ENCODE measurements around the gene LRP1.
"Not testable (repeated sequence)": the region's sequence is repeated elsewhere in the genome, so short reads cannot be mapped to it uniquely, and the experiment has no call there.

Gene LRP1

DNA sequence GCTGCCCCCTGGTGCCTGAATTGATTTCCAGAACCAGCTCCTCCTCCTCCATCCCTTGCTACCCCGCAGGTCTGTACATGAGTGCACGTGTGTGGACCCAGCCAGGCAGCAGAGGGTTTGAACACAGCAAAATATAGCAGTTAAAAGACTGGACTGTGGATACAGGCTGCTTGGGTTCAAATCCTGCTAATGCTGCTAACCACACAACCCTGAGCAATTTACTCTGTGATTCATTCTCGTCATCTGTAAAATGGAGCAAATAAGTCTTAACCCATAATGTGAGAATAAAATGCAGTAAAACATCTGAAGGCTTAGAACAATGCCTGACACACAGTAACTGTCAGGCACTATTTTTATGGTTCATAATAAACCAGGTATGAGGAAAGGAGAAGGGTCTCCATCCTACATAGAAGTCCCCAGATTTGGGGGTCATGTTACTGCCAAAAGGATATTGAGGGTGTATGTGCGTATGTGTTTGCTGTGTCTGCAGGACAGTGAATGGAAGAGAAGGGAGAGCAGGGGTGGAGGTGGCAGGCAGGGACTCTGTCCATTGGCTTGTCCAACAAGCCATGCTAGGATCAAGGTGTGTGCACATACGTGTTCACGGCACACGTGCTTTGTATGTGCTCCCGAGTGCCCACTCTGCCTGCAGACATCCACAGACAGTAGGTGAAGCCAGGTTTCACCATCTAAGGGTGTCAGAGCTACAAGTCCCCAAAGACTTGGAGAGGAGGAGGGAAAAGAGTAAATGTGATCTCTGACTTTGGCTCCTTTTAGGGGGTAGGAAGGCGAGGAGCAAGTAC lies 15.6 kb upstream of the LRP1 start:
- DNase-seq, result no peak

DNA sequence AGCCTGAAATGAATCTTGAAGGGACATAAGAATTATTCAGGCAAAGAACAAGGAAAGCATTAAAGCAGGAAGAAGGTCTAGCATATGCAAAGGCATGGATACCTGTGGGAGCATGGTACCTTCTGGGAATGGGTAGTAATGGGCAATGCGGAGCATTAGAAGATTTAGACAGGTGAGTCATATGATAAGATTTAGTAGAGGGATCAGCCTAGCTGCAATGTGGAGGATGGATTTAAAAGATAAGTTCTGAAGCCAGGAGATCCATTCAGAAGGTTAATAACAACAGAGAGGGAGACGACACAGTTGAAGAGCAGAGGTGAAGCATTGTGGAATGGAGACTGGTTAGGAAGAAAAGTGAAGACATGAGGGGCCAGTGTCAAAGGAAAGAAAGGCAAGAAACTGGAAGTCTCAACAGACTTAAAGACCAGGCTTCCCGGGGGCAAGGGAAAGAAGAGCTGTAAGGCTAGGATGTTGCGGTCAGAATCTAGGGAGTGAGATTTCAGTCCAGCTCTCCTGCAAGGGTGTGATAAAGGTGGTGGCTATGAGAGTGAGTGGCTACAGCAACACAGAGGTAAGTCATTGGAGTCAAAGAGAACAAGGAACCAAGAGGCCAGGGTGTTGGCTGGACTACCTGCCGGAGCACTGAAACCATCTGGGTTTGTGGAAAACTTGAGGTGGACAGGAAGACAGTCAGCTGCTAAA lies 11.6 kb upstream of the LRP1 start:
- no peak for DNase-seq

DNA sequence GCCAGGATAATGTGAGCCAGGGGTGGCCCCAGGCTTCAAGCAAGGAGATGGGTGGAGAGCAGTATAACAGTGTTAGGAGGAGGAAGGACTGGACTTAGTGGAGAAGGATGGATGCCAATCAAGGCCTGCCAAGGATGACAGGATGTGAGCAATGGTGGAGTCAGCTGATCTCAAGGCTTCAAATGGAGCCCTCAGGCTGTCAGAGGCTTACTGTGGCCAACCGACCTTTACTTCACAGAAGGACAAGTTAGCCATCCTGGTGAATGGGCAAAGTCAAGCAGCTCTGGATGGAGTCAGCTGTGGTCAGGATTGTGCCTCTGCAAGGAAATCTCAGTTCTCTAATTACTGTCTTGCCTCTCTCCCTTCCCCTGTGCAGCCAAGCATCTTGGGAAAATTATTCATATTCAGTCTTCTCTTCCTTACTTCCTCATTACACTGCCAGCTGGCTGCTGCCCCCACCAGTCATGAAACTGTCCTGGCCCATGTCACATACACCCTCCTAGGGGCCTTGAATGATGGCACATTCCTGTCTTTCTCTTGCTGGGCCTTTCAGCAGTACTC lies 9.5 kb upstream of the LRP1 start:
- DNase-seq, result no peak

DNA sequence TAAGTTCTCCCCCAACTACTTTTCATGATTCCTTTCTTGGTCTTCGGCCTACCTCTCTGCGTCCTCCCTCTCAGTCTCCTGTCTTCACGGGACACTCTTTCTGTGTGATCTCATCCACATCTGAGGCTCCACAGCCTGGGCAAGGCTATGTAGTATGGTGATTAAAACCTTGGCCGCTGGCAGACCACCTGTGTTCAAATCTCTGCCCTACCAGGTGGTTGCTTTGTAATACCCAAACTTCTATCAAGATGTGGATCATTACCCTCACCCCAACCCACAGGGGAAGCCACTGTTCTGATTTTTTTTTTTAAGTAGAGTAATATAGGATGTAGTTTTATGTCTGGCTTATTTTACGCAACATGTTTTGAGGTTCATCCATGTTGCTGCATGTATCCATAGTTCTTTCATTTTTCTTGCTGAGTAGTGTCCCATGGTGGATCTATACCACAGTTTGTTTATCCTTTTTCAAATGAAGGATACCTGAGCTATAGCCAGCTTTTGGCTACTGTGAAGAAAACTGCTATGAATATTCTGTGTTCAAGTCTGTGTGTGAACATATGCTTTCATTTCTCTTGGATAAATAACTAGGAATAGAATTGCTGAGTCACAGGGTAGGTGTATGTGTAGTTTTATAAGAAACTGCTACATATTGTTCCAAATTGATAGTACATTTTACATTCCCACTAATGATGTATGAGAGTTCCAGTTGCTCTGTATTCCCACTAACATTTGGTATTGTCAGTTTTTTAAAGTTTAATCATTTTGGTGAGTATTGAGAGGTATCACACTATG lies 8.8 kb upstream of the LRP1 start:
- DNase-seq, result no peak

- DNase-seq, result not testable (repeated sequence)
Measured at GRCh38 chr12:57120718-57121117, 7.6 kb upstream of the LRP1 start.

DNA sequence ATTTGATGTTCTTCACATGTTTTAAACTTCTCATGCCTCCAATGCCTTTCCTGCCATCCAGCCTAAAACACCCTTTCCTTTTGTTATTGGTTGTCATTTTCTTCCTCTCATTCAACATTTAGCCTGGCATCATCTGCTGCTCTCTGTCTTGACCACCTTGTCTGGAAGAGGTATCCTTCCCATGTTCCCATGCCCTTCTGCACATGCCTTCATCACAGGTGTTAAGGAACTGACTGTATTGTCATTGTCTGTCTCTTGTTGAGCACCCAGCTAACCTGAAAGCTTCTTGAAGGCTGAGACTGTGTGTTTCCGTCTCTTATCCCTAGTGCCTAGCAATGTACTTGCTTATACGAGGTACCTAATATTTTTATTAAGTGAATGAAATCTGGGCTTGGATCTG lies 4.5 kb upstream of the LRP1 start:
- no peak for DNase-seq

GRCh38 chr12:57124261-57124877 lies 3.9 kb upstream of the LRP1 start:
- peak; percentile 77 for DNase-seq

- no peak for DNase-seq
Measured at GRCh38 chr12:57126061-57126460, 2.2 kb upstream of the LRP1 start.

DNA sequence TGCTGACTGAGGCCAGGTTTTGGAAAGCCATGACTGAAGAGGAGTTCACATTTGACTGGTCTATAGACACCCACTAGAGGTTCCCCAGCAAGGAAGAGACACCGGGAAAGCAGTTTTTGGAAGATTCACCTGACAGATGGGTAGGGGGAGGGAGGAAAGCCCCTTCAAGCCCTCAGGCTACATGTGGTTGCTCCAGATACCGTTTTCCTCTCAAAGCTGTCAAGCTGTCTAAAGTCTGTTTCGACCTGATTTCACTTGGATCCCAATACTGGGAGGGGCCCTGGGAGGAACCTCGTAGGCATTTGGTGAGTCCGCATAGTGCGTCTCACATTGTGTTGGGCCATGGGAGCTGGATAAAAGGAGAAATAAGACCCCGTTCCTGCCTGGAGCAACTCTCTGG lies 1.7 kb upstream of the LRP1 start:
- no peak for DNase-seq

- peak; percentile 81 for DNase-seq
Measured at GRCh38 chr12:57127101-57127725, 1.1 kb upstream of the LRP1 start.

- DNase-seq, result no peak
Measured at GRCh38 chr12:57128519-57129247, 400 bp downstream of the LRP1 start.

DNA sequence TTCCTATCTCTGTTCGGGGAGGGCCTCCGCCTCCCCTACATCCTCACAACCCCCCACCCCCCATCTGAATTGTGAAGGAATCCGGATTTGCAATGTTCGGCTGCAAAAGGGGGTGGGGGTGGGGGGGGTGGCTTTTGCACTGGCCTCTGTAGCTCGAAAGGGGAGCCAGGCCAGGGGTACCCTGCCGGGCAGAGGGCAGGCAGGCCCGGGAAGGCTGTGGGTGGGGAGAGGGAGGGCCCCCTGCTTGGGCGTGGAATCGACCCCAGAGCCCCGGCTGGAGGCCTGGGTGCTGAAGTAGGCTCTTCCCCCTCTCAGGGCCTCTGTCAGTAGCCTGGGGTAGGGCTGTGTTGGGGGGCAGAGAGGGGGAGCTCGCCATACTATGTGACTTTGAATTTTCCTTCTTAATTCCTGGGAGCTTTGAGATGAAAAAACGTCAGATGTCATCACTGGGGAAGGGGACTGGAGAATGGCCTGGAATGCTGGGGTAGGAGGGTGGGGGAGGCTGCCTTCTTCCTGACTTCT lies 1.1 kb downstream of the LRP1 start:
- DNase-seq, result no peak

- no peak for DNase-seq
Measured at GRCh38 chr12:57129889-57130288, 1.6 kb downstream of the LRP1 start.

DNA sequence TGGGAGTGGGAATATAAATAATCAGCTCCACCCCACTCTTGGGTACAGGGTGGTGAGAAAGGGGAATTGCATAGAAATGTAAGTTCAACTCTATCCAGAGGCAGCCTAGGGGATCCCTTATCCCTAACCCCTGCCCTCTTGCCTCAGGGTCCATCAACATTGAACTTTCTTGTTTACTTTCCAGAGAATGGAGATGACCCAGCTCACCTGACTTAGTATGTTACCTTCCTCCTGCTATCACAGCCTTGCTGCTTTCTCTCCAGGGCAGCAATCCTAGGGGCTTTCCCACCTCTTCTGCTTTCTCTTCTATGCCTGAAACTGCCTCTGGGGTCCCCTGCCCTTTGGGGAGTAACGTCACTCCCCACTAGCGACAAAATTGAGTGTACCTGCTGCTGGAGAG lies 2.7 kb downstream of the LRP1 start:
- DNase-seq, result no peak

- no peak for DNase-seq
Measured at GRCh38 chr12:57131896-57132744, 3.8 kb downstream of the LRP1 start.

DNA sequence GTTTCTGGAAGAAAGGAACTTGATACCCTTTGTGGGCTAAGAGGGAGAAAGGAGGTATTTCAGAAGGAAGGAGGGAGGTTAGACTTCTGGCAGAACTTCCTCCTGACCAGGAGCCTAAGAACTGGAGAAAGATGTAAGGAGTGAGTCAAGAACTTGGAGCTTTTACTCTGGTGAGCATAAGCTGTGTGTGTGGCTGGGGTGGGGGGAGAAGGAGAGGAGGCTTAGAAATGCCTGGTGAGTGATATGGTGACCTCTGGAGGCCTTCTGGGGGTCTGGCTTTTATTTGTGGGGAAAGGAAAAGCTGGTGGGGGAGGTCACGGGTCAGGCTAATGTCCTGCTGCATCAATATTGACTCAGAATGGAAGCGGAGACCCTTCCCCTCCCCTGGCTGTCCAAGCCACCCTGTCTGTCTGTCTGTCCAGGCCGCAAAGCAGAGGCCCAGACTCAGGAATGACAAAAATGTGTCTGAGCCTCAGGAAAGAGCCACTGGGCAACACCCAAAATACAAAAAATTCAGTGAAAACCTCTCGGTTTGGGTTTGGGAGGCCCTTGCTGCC lies 4.8 kb downstream of the LRP1 start:
- DNase-seq, result no peak

DNA sequence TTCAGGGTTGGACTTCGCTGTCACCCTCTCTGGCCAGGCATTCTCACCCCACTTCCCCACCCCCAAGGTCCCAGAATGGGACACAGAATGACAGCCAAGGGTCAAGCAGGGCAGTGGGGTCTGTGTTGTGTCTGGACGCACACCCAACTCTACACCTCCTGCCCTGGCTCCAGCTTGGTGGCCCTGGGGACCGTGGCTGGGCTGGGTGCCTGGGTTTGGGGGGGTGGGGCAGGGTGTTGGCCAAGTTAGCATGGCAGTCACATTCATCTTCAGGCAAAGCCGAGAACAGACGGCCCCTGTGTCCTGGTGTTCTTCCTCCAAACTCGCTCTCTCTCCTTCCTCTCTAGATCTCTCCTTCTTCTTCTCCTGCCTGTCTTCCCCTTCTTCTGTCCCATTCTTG lies 5.6 kb downstream of the LRP1 start:
- DNase-seq, result no peak

DNA sequence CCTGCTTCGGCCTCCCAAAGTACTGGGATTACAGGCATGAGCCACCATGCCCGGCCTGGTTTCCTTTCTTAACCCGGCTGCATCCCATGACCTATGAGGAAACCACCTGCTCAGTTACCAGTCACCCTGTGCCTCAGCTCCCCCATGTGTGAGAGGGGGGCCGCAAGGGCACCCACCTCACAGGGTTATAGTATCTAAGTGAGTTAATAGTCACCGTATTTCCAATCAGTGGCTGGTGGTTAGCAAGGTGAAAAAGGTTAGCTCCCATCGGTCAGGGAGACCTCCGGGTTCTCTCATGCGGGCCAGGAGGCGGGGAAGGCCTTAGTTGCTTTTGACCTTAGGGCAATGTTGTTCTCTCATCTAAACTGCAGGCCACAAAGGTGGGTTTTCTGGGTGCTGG lies 6.7 kb downstream of the LRP1 start:
- no peak for DNase-seq

DNA sequence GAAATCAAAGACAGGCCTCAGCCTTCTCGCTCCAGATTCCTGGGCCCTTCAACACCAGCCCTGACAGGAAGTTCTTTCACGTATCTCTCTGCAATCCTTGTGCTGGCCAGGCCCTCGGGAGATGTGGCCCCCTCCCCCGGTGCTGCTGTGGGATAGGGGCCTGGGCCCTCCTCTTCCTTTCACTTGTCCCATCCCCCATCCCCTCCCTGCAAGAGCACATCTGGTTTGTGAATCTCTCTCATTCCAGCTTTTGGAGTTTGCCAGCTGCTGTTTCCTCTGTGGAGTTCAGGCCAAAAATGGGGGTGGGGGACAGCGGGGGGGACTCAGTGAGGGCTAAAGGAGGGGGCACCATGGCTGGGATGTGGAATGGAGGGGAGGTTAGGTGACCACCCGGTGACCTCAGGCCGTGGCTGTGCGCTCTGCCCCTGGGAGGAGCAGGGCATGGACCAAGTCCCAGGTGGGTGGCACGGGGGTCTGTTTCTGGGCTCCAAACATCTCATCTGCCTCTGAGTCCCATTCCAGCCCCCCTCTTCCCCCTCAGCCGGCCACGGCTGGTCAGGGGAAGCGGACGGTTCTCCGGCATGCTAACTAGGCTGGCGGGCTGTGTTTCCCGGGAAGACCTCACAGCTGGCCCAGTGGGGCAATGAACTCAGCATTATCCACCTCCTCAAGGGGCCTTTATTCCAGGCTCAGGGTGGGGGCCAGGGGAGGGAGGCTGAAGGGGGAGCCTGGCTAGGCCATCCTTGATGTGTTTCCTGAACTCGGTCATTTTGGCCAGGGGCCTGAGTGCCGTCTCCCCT lies 7.4 kb downstream of the LRP1 start:
- DNase-seq, result no peak

Measured in activated CD8-positive, alpha-beta memory T cell treated with anti-CD3 and anti-CD28 coated beads, Interleukin-2, amount 50 U/mL, for 4 hours (primary cell).